SKM-1 treated with dmso at 0.1 percent for 144 hours (cell line): Measurements from ENCODE around the gene METTL16.

Experiments used
- DNase-seq: peaks from one replicate; lab custom pipeline; 2025; ENCODE audit not compliant: unreplicated experiment; lab: John Stamatoyannopoulos, UW

Gene METTL16

DNA sequence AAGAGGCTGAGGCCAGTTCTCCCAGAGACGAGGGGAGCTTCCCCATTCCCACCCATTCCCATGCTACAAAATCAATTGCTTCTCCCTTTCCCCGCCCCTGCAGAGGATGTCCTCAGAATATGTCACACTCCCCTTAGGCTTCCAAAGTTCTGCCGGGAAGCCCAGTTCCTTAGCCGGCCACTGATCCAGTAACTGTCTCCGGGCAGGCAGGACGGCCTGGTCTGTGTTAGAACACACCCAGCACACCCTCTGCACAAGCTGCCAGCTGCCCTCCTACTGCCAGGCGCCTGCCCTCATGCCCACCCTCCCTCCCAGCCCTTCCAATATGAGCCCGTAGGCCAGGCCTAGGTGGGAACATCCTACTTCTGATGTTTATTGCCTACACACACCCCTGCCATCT, 143.3 kb downstream of the METTL16 start:
- no peak for DNase-seq

- no peak for DNase-seq
Observed at GRCh38 chr17:2366747-2367494, 144.8 kb downstream of the METTL16 start.
